Measurements from ENCODE around the gene PCBP2.

Gene PCBP2

GRCh38 chr12:53505555-53506449 lies 53.9 kb downstream of the PCBP2 start:
- Histone ChIP-seq H3K36me3 (ENCODE audit: low read depth) (peaks cover 4% of the 10 kb centered on the region; the same call in 1 of the 2 replicates), H3K27me3 (ENCODE audit: insufficient read depth, poor library complexity, severe bottlenecking) (no peaks in the 10 kb centered on the region), H3K4me1 (ENCODE audit: insufficient read depth, poor library complexity, severe bottlenecking) (no peaks in the 10 kb centered on the region), H3K4me3 (ENCODE audit: severe bottlenecking) (no peak overlapping the region), H3K27ac (ENCODE audit: poor library complexity, severe bottlenecking) (no peak overlapping the region), H3K9me3 (ENCODE audit: severe bottlenecking) (no peaks in the 10 kb centered on the region)
- ATAC-seq (ENCODE audit: low read depth) (no peak), DNase-seq (ENCODE audit: low spot score) (no peak)
- TF ChIP-seq CTCF (IDR thresholded peaks at IDR 0.05; ENCODE audit: poor library complexity, severe bottlenecking), result no peak

GRCh38 chr12:53506450-53506785 lies 54.5 kb downstream of the PCBP2 start:
- H3K4me1 ChIP-seq (ENCODE audit: insufficient read depth, poor library complexity, severe bottlenecking), result no peaks in the 10 kb centered on the region

DNA sequence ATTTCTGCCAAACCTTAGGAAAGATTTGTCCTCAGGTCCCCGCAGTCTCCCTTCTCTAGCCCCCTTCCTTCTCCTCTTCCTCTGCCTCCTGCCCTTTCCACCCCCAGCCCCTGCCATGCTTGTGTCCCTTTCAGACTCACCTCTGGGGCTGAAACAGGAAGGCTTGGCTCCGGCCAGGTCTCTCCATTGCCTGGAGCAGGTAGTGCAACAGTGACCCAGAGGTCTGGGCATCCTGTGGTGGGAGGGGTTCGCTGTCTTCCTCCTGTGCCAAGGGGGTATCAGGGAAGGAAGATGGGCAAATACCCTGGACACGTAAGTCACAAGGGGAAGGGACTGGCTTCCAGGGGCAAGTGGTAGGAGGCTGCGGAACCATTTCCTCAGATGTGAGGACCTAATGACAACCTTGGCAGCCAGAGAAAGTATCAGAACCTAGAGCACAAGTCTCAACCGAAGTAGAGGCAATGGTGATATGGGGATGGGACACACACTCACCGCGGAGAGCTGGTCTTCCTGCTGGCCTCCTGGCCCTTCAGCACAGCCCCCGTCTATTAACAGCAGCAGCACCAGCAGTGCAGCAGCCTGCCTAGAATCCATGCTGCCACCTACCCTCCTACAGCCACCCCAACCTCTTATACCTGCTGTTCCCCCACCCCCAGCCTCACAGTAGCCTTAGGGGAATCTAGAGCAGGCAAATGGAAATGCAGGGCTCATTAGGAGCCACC lies 55.1 kb downstream of the PCBP2 start, which contains the start of gene NPFF:
NPFF (minus strand) TSS at position 604 of the 722 bp plus-strand sequence; CDS start at position 594, 10 bp downstream.
- no peak for TF ChIP-seq CTCF (IDR thresholded peaks at IDR 0.05; ENCODE audit: poor library complexity, severe bottlenecking)
- Histone ChIP-seq H3K27ac (ENCODE audit: poor library complexity, severe bottlenecking) (no peak within 1 kb of the TSS), H3K4me3 (ENCODE audit: severe bottlenecking) (no peak within 1 kb of the TSS), H3K9me3 (ENCODE audit: severe bottlenecking) (no peaks in the 10 kb centered on the region), H3K4me1 (ENCODE audit: insufficient read depth, poor library complexity, severe bottlenecking) (no peaks in the 10 kb centered on the region), H3K36me3 (ENCODE audit: low read depth) (peaks cover 4% of the 10 kb centered on the region; the same call in 1 of the 2 replicates), H3K27me3 (ENCODE audit: insufficient read depth, poor library complexity, severe bottlenecking) (no peaks in the 10 kb centered on the region)
- DNase-seq (ENCODE audit: low spot score) (no peak), ATAC-seq (ENCODE audit: low read depth) (no peak)

More at GRCh38 chr12:53506450-53506785, 54.5 kb downstream of the PCBP2 start:
- H3K27ac ChIP-seq (ENCODE audit: poor library complexity, severe bottlenecking), result no peak overlapping the region
- H3K36me3 ChIP-seq (ENCODE audit: low read depth), result peaks cover 4% of the 10 kb centered on the region; the same call in 1 of the 2 replicates
- DNase-seq (ENCODE audit: low spot score) (no peak), ATAC-seq (ENCODE audit: low read depth) (no peak)
- no peaks in the 10 kb centered on the region for H3K27me3 ChIP-seq (ENCODE audit: insufficient read depth, poor library complexity, severe bottlenecking)
- no peak overlapping the region for H3K4me3 ChIP-seq (ENCODE audit: severe bottlenecking)
- TF ChIP-seq CTCF (IDR thresholded peaks at IDR 0.05; ENCODE audit: poor library complexity, severe bottlenecking), result no peak
- no peaks in the 10 kb centered on the region for H3K9me3 ChIP-seq (ENCODE audit: severe bottlenecking)

- DNase-seq (ENCODE audit: low spot score), result no peak
- H3K27me3 ChIP-seq (ENCODE audit: insufficient read depth, poor library complexity, severe bottlenecking), result no peaks in the 10 kb centered on the region
- TF ChIP-seq CTCF (IDR thresholded peaks at IDR 0.05; ENCODE audit: poor library complexity, severe bottlenecking), result no peak
- no peaks in the 10 kb centered on the region for H3K9me3 ChIP-seq (ENCODE audit: severe bottlenecking)
- H3K4me1 ChIP-seq (ENCODE audit: insufficient read depth, poor library complexity, severe bottlenecking), result no peaks in the 10 kb centered on the region
- ATAC-seq (ENCODE audit: low read depth), result no peak
- H3K4me3 ChIP-seq (ENCODE audit: severe bottlenecking), result no peak overlapping the region
- H3K27ac ChIP-seq (ENCODE audit: poor library complexity, severe bottlenecking), result no peak overlapping the region
- peaks cover 6% of the 10 kb centered on the region; the same call in 1 of the 2 replicates for H3K36me3 ChIP-seq (ENCODE audit: low read depth)
Measured at GRCh38 chr12:53507603-53507885, 55.6 kb downstream of the PCBP2 start.

All from RWPE2 (cell line).